ENCODE data around the gene MED25. TPM values are rescaled to one million over a fixed set of nuclear protein-coding genes. Genes with fewer than 3 reads are reported as not detected.

The MED25 gene
- total RNA-seq, 1 experiment from 2014 or later = 47.5 TPM

GRCh38 chr19:49840736-49841249, 22.7 kb downstream of the MED25 start:
- Histone ChIP-seq H2AFZ (ENCODE audit: low read length) (no peak overlapping the region), H3K9me2 (replicated peaks; ENCODE audit: low read length) (no peaks in the 10 kb centered on the region), H3K79me2 (ENCODE audit: low read length) (no peaks in the 10 kb centered on the region), H3K4me2 (ENCODE audit: low read length) (no peak overlapping the region), H3F3A (ENCODE audit: low read length, unreplicated experiment) (no peaks in the 10 kb centered on the region), H3K4me3 (ENCODE audit: low read length) (no peak overlapping the region), H3K36me3 (ENCODE audit: low read depth, low read length) (peaks cover 12% of the 10 kb centered on the region), H3K27ac (ENCODE audit: low read length) (no peak overlapping the region), H3K9ac (ENCODE audit: low read length) (no peak overlapping the region), H3K4me1 (ENCODE audit: insufficient read depth, low read length) (no peaks in the 10 kb centered on the region), H4K20me1 (ENCODE audit: low read length) (no peaks in the 10 kb centered on the region), H3K9me3 (ENCODE audit: low read length) (no peaks in the 10 kb centered on the region), H3K27me3 (ENCODE audit: low read length) (no peaks in the 10 kb centered on the region)
- intact Hi-C loops (cut with micrococcal nuclease) = no loop called here
- ChIA-PET CTCF (no interaction called here), POLR2A (ENCODE audit: unreplicated experiment) (no interaction called here)
- ATAC-seq (no peak), DNase-seq (no peak)
- no TSS peak for BruUV-seq (replicated peaks)
- TF ChIP-seq CTCF (conservative IDR thresholded peaks at IDR 0.05; ENCODE audit: low read depth, low read length) (no peak), EZH2 (IDR thresholded peaks at IDR 0.05; ENCODE audit: low read length, unreplicated experiment) (no peak), EZH2phosphoT487 (IDR thresholded peaks at IDR 0.05; ENCODE audit: borderline replicate concordance, low read length) (no peak)

- Histone ChIP-seq H3K4me1 (ENCODE audit: insufficient read depth, low read length) (peaks cover 6% of the 10 kb centered on the region), H3K27ac (ENCODE audit: low read length) (no peak overlapping the region), H3K79me2 (ENCODE audit: low read length) (no peaks in the 10 kb centered on the region), H3K4me3 (ENCODE audit: low read length) (no peak overlapping the region), H4K20me1 (ENCODE audit: low read length) (no peaks in the 10 kb centered on the region), H3F3A (ENCODE audit: low read length, unreplicated experiment) (no peaks in the 10 kb centered on the region), H2AFZ (ENCODE audit: low read length) (no peak overlapping the region), H3K4me2 (ENCODE audit: low read length) (no peak overlapping the region), H3K9ac (ENCODE audit: low read length) (no peak overlapping the region), H3K9me2 (replicated peaks; ENCODE audit: low read length) (no peaks in the 10 kb centered on the region), H3K36me3 (ENCODE audit: low read depth, low read length) (peaks cover 7% of the 10 kb centered on the region), H3K9me3 (ENCODE audit: low read length) (no peaks in the 10 kb centered on the region), H3K27me3 (ENCODE audit: low read length) (no peaks in the 10 kb centered on the region)
- no peak for DNase-seq
- no TSS peak for BruUV-seq (replicated peaks)
- ChIA-PET CTCF (no interaction called here), POLR2A (ENCODE audit: unreplicated experiment) (no interaction called here)
- ATAC-seq = no peak
- no peak for TF ChIP-seq EZH2phosphoT487 (IDR thresholded peaks at IDR 0.05; ENCODE audit: borderline replicate concordance, low read length)
- no peak for TF ChIP-seq EZH2 (IDR thresholded peaks at IDR 0.05; ENCODE audit: low read length, unreplicated experiment)
- intact Hi-C loops (cut with micrococcal nuclease) = no loop called here
These were observed 25.2 kb downstream of the MED25 start for GRCh38 chr19:49843265-49843664.

- CTCF ChIA-PET = no interaction called here
- BruUV-seq (replicated peaks) = no TSS peak
- TF ChIP-seq EZH2 (IDR thresholded peaks at IDR 0.05; ENCODE audit: low read length, unreplicated experiment) = no peak
- TF ChIP-seq EZH2phosphoT487 (IDR thresholded peaks at IDR 0.05; ENCODE audit: borderline replicate concordance, low read length) = no peak
- no peak for TF ChIP-seq CTCF (conservative IDR thresholded peaks at IDR 0.05; ENCODE audit: low read depth, low read length)
- Histone ChIP-seq H3K4me1 (ENCODE audit: insufficient read depth, low read length) (peaks cover 16% of the 10 kb centered on the region), H2AFZ (ENCODE audit: low read length) (no peak overlapping the region), H3K4me2 (ENCODE audit: low read length) (no peak overlapping the region), H3K9me3 (ENCODE audit: low read length) (no peaks in the 10 kb centered on the region), H3K27me3 (ENCODE audit: low read length) (no peaks in the 10 kb centered on the region), H3K79me2 (ENCODE audit: low read length) (0 out of 2 replicates have a peak, but pooled peaks cover 5% of the 10 kb centered on the region), H3K27ac (ENCODE audit: low read length) (no peak overlapping the region), H3K9ac (ENCODE audit: low read length) (no peak overlapping the region), H3K4me3 (ENCODE audit: low read length) (no peak overlapping the region), H4K20me1 (ENCODE audit: low read length) (no peaks in the 10 kb centered on the region), H3K36me3 (ENCODE audit: low read depth, low read length) (no peaks in the 10 kb centered on the region), H3K9me2 (replicated peaks; ENCODE audit: low read length) (no peaks in the 10 kb centered on the region), H3F3A (ENCODE audit: low read length, unreplicated experiment) (no peaks in the 10 kb centered on the region)
- POLR2A ChIA-PET (ENCODE audit: unreplicated experiment) = interaction anchor here (0.7 kb wide), 1 partner anchor 205 kb away, joined by 3 read pairs; the partner anchor contains the start of gene RRAS
- intact Hi-C loops (cut with micrococcal nuclease) = loop anchor here (5.0 kb wide), 1 partner anchor 92 kb away; no protein-coding TSS in a partner anchor
- no peak for DNase-seq
- no peak for ATAC-seq
These were observed 26.3 kb downstream of the MED25 start for GRCh38 chr19:49844138-49845095.
